ENCODE results near the gene RPL13.

RPL13 gene

GRCh38 chr16:89598199-89598598 lies 37.7 kb downstream of the RPL13 start:
- no peak overlapping the region for H3K4me3 ChIP-seq (ENCODE audit: low read depth, low read length)
- TF ChIP-seq CTCF (IDR thresholded peaks at IDR 0.05; ENCODE audit: borderline replicate concordance, insufficient read depth, low read depth, low read length): no peak

GRCh38 chr16:89599451-89599858 lies 39.0 kb downstream of the RPL13 start:
- no peak overlapping the region for H3K4me3 ChIP-seq (ENCODE audit: low read depth, low read length)
- peak; percentile 50 for TF ChIP-seq CTCF (IDR thresholded peaks at IDR 0.05; ENCODE audit: borderline replicate concordance, insufficient read depth, low read depth, low read length)

- no peak for TF ChIP-seq CTCF (IDR thresholded peaks at IDR 0.05; ENCODE audit: borderline replicate concordance, insufficient read depth, low read depth, low read length)
- H3K4me3 ChIP-seq (ENCODE audit: low read depth, low read length): no peak overlapping the region
These were observed 39.4 kb downstream of the RPL13 start for GRCh38 chr16:89599902-89600301.

GRCh38 chr16:89600427-89600826 lies 39.9 kb downstream of the RPL13 start:
- no peak for TF ChIP-seq CTCF (IDR thresholded peaks at IDR 0.05; ENCODE audit: borderline replicate concordance, insufficient read depth, low read depth, low read length)
- H3K4me3 ChIP-seq (ENCODE audit: low read depth, low read length): no peak overlapping the region

- no peak overlapping the region for H3K4me3 ChIP-seq (ENCODE audit: low read depth, low read length)
These were observed 40.5 kb downstream of the RPL13 start for GRCh38 chr16:89600956-89601355.

GRCh38 chr16:89601906-89602272 lies 41.4 kb downstream of the RPL13 start:
- no peak overlapping the region for H3K4me3 ChIP-seq (ENCODE audit: low read depth, low read length)

More at GRCh38 chr16:89600956-89601355, 40.5 kb downstream of the RPL13 start:
- no peak for TF ChIP-seq CTCF (IDR thresholded peaks at IDR 0.05; ENCODE audit: borderline replicate concordance, insufficient read depth, low read depth, low read length)

More at GRCh38 chr16:89601906-89602272, 41.4 kb downstream of the RPL13 start:
- TF ChIP-seq CTCF (IDR thresholded peaks at IDR 0.05; ENCODE audit: borderline replicate concordance, insufficient read depth, low read depth, low read length): no peak

Measured in GM12875 (cell line).